T-cell (primary cell): ENCODE data around the gene HAPLN2. TPM values are rescaled to one million over a fixed set of nuclear protein-coding genes. Genes with fewer than 3 reads are reported as not detected.
"Not testable (repeated sequence)": the region's sequence is repeated elsewhere in the genome, so short reads cannot be mapped to it uniquely, and the experiment has no call there.

Experiments used
- ATAC-seq, 4 experiments: fragments of 200-7000 bp in 3 of 4; fragments of 150-1000 bp in 1 of 4; cut with Tn5 transposase; replicated peaks in 1 of 4; 1 replicate in 3 of 4; 2 replicates in 1 of 4; pipeline ENCODE4 v1.10.0; 2021; ENCODE audit warnings: moderate library complexity in 3 of 4, mild to moderate bottlenecking in 2 of 4, moderate number of reproducible peaks in 1 of 4
- CTCF ChIA-PET, 2 donors: fragments of 300-600 bp; sonication (Branson Sonifier 250); formaldehyde crosslinking; loops; one replicate each; lab custom pipeline; 2022; ENCODE audit warnings: antibody characterized with exemption in 2 of 2; lab: Charles Lee
- POLR2A ChIA-PET, 2 donors: fragments of 300-600 bp; sonication (Branson Sonifier 250); formaldehyde crosslinking; loops; one replicate each; lab custom pipeline; 2022; ENCODE audit warnings: antibody characterized with exemption in 2 of 2; lab: Charles Lee
- DNase-seq, 35 experiments: peaks; one replicate each; pipeline versions ENCODE4 v3.0.0 to v3.0.0-alpha.2; 2013 to 2023
- H3K27ac ChIP-seq: one replicate; pipeline ENCODE4 v1.5.1; 2013; ENCODE audit warnings: low read length
- H3K27me3 ChIP-seq, 2 experiments: replicated peaks in 1 of 2; 1 replicate in 1 of 2; 2 replicates in 1 of 2; pipeline versions ENCODE4 v1.6.1 to v1.7.0; 2013; ENCODE audit warnings: low read length in 1 of 2, mixed read lengths in 1 of 2; ENCODE audit not compliant: control insufficient read depth in 2 of 2, insufficient read depth in 2 of 2; ENCODE audit errors: extremely low read depth in 1 of 2
- H3K36me3 ChIP-seq, 2 donors: 1 replicate in 1 of 2; 2 replicates in 1 of 2; pipeline versions ENCODE4 v1.6.1 to v1.7.0; 2013; ENCODE audit warnings: low read length in 1 of 2; ENCODE audit not compliant: control insufficient read depth in 2 of 2, insufficient read depth in 1 of 2; ENCODE audit errors: extremely low read depth in 1 of 2
- H3K4me1 ChIP-seq, 2 experiments: 1 replicate in 1 of 2; 2 replicates in 1 of 2; pipeline versions ENCODE4 v1.6.1 to v1.7.0; 2013; ENCODE audit warnings: low read length in 2 of 2, mixed read lengths in 1 of 2; ENCODE audit not compliant: insufficient read depth in 2 of 2, control insufficient read depth in 1 of 2; ENCODE audit errors: extremely low read depth in 1 of 2
- H3K4me3 ChIP-seq, 2 donors: 1 replicate in 1 of 2; 2 replicates in 1 of 2; pipeline versions ENCODE4 v1.5.1 to v1.7.0; 2013; ENCODE audit warnings: mild to moderate bottlenecking in 2 of 2, low read length in 1 of 2, moderate library complexity in 1 of 2; ENCODE audit not compliant: control insufficient read depth in 1 of 2; ENCODE audit errors: extremely low read depth in 1 of 2
- H3K9me3 ChIP-seq: 2 replicates; pipeline ENCODE4 v1.7.0; 2013
- H3K27ac Mint-ChIP-seq, 2 donors: one replicate each; pipeline ENCODE4 v1.8.0; 2020 to 2021; ENCODE audit warnings: mild to moderate bottlenecking in 2 of 2, mixed read lengths in 2 of 2
- H3K27me3 Mint-ChIP-seq, 2 donors: one replicate each; pipeline ENCODE4 v1.8.0; 2021 to 2022; ENCODE audit warnings: mixed read lengths in 2 of 2
- H3K36me3 Mint-ChIP-seq: one replicate; pipeline ENCODE4 v1.8.0; 2021; ENCODE audit warnings: mixed read lengths
- H3K4me1 Mint-ChIP-seq, 3 donors: one replicate each; pipeline ENCODE4 v1.8.0; 2020 to 2022; ENCODE audit warnings: mixed read lengths in 3 of 3, mild to moderate bottlenecking in 1 of 3
- H3K4me3 Mint-ChIP-seq, 3 donors: one replicate each; pipeline ENCODE4 v1.8.0; 2020 to 2022; ENCODE audit warnings: mild to moderate bottlenecking in 3 of 3, mixed read lengths in 3 of 3, moderate library complexity in 3 of 3
- H3K9me3 Mint-ChIP-seq, 3 donors: one replicate each; pipeline ENCODE4 v1.8.0; 2020 to 2022; ENCODE audit warnings: mixed read lengths in 3 of 3
- WGBS: methylation state at CpG from one replicate; pipeline ENCODE4 v1.1.5; 2013; ENCODE audit warnings: missing lambda C conversion rate; ENCODE audit not compliant: insufficient coverage; 5-methylcytosine and 5-hydroxymethylcytosine counted together
- total RNA-seq, 35 experiments: library from RNA in 6 of 35; stranded (reverse) in 6 of 35; fragments of 120-200 nt in 1 of 35; gene quantifications; one replicate each; pipeline versions ENCODE4 v1.2.1 to v1.2.4 and lab custom pipeline; 2013 to 2026

HAPLN2 gene
- total RNA-seq, 5 donors from 2014 or later (not counting 1 experiment from before 2014, with no cell fraction given): 0.33 TPM; not detected in 4

- CTCF ChIA-PET: interaction anchor here (0.5 to 1.4 kb wide), 9 partner anchors 9 to 483 kb away, joined by 3 to 5 read pairs (median 4); partner anchors contain the start of gene NES (in 1 of the 2)
- peaks cover 14 to 61% of the 10 kb centered on the region in 2 experiments for H3K27me3 ChIP-seq
Measured at GRCh38 chr1:156626079-156626438, 6.8 kb downstream of the HAPLN2 start.

GRCh38 chr1:156627313-156627880 is 8.2 kb downstream of the HAPLN2 start:
- ChIA-PET POLR2A (no interaction called here), CTCF (interaction anchor here (0.6 to 1.5 kb wide), 19 partner anchors 14 to 683 kb away, joined by 3 to 10 read pairs (median 4); partner anchors contain the start of genes BCAN (in 1 of the 2) and NES (in 1 of the 2))
- peak in 1 of 4 experiments; percentile 40 for ATAC-seq
- Histone ChIP-seq H3K4me3 (no peak overlapping the region), H3K9me3 (no peaks in the 10 kb centered on the region), H3K27ac (no peak overlapping the region), H3K27me3 (peaks cover 13 to 63% of the 10 kb centered on the region in 2 experiments), H3K36me3 (no peaks in the 10 kb centered on the region), H3K4me1 (peaks cover 0 to 24% of the 10 kb centered on the region in 2 experiments)
- Mint-ChIP-seq H3K4me1 (peaks cover 13 to 17% (median 14%) of the 10 kb centered on the region in 3 donors), H3K9me3 (no peaks in the 10 kb centered on the region), H3K36me3 (no peaks in the 10 kb centered on the region), H3K27ac (no peak overlapping the region), H3K4me3 (no peak overlapping the region), H3K27me3 (peaks cover 44 to 60% of the 10 kb centered on the region in 2 donors)
- no CpG with 5 or more reads among the region's 2 CpGs for WGBS
- DNase-seq: peak in 6 of 35 experiments; percentile 14 to 64 (median 27)

More at GRCh38 chr1:156626079-156626438, 6.8 kb downstream of the HAPLN2 start:
- Mint-ChIP-seq H3K9me3 (no peaks in the 10 kb centered on the region), H3K36me3 (no peaks in the 10 kb centered on the region), H3K27ac (peak overlapping the region in 1 of 2 donors; percentile 15), H3K27me3 (peaks cover 47 to 60% of the 10 kb centered on the region in 2 donors), H3K4me3 (peak overlapping the region in 2 of 3 donors; percentile 67 to 69), H3K4me1 (peaks cover 13 to 17% (median 14%) of the 10 kb centered on the region in 3 donors)
- no peak for ATAC-seq
- WGBS: no CpG with 5 or more reads among the region's 4 CpGs
- H3K4me1 ChIP-seq: peaks cover 0 to 24% of the 10 kb centered on the region in 2 experiments
- no peaks in the 10 kb centered on the region for H3K36me3 ChIP-seq
- DNase-seq: no peak
- peak overlapping the region in 1 of 2 donors; percentile 60 for H3K4me3 ChIP-seq
- POLR2A ChIA-PET: no interaction called here
- no peaks in the 10 kb centered on the region for H3K9me3 ChIP-seq
- H3K27ac ChIP-seq: no peak overlapping the region

GRCh38 chr1:156629823-156630449 is 10.7 kb downstream of the HAPLN2 start:
- Mint-ChIP-seq H3K9me3 (no peaks in the 10 kb centered on the region), H3K36me3 (no peaks in the 10 kb centered on the region), H3K4me3 (no peak overlapping the region), H3K27ac (no peak overlapping the region), H3K4me1 (peaks cover 8 to 10% (median 9%) of the 10 kb centered on the region in 3 donors), H3K27me3 (peaks cover 49 to 63% of the 10 kb centered on the region in 2 donors)
- no CpG with 5 or more reads among the region's 8 CpGs for WGBS
- H3K4me1 ChIP-seq: peaks cover 0 to 11% of the 10 kb centered on the region in 2 experiments
- no peak overlapping the region for H3K27ac ChIP-seq
- peaks cover 3 to 53% of the 10 kb centered on the region in 2 experiments for H3K27me3 ChIP-seq
- H3K4me3 ChIP-seq: no peak overlapping the region
- DNase-seq: no peak
- CTCF ChIA-PET: no interaction called here
- H3K36me3 ChIP-seq: no peaks in the 10 kb centered on the region
- H3K9me3 ChIP-seq: no peaks in the 10 kb centered on the region
- POLR2A ChIA-PET: no interaction called here
- ATAC-seq: no peak

- H3K9me3 ChIP-seq, DNase-seq, H3K27ac ChIP-seq, H3K27ac Mint-ChIP-seq, H3K4me3 Mint-ChIP-seq, H3K4me1 Mint-ChIP-seq, H3K36me3 Mint-ChIP-seq, H3K4me1 ChIP-seq, H3K9me3 Mint-ChIP-seq, H3K36me3 ChIP-seq, POLR2A ChIA-PET, H3K4me3 ChIP-seq, ATAC-seq: not testable (repeated sequence)
- WGBS: 87% methylated on average over 3 of the region's 9 CpGs
- H3K27me3 Mint-ChIP-seq: peaks cover 48 to 58% of the 10 kb centered on the region in 2 donors
- CTCF ChIA-PET: interaction anchor here (0.6 to 0.7 kb wide), 3 partner anchors 9 to 245 kb away, joined by 3 to 10 read pairs (median 3); no protein-coding TSS in a partner anchor
- peaks cover 3 to 50% of the 10 kb centered on the region in 2 experiments for H3K27me3 ChIP-seq
Measured at GRCh38 chr1:156631152-156631551, 11.9 kb downstream of the HAPLN2 start.

- no peak overlapping the region for H3K4me3 ChIP-seq
- H3K27me3 ChIP-seq: peaks cover 3 to 54% of the 10 kb centered on the region in 2 experiments
- Mint-ChIP-seq H3K27me3 (peaks cover 50 to 62% of the 10 kb centered on the region in 2 donors), H3K9me3 (no peaks in the 10 kb centered on the region), H3K4me1 (no peaks in the 10 kb centered on the region), H3K4me3 (no peak overlapping the region), H3K27ac (no peak overlapping the region), H3K36me3 (no peaks in the 10 kb centered on the region)
- no peaks in the 10 kb centered on the region for H3K9me3 ChIP-seq
- H3K4me1 ChIP-seq: no peaks in the 10 kb centered on the region
- ATAC-seq: no peak
- CTCF ChIA-PET: no interaction called here
- no peaks in the 10 kb centered on the region for H3K36me3 ChIP-seq
- POLR2A ChIA-PET: no interaction called here
- WGBS: no CpG with 5 or more reads among the region's 3 CpGs
- no peak overlapping the region for H3K27ac ChIP-seq
- DNase-seq: no peak
Measured at GRCh38 chr1:156632355-156632754, 13.1 kb downstream of the HAPLN2 start.

GRCh38 chr1:156638189-156638985 is 19.2 kb downstream of the HAPLN2 start:
- H3K27me3 Mint-ChIP-seq: peaks cover 66 to 76% of the 10 kb centered on the region in 2 donors
- peaks cover 9 to 26% of the 10 kb centered on the region in 2 experiments for H3K4me1 ChIP-seq
- ATAC-seq: no peak
- peaks cover 15 to 23% (median 22%) of the 10 kb centered on the region in 3 donors for H3K4me1 Mint-ChIP-seq
- H3K9me3 ChIP-seq: no peaks in the 10 kb centered on the region
- no peak overlapping the region for H3K4me3 Mint-ChIP-seq
- H3K4me3 ChIP-seq: no peak overlapping the region
- POLR2A ChIA-PET: interaction anchor here in 1 of 2 donors (0.5 to 0.6 kb wide), 2 partner anchors 77 to 343 kb away, joined by 3 to 4 read pairs; no protein-coding TSS in a partner anchor
- peaks cover 12 to 89% of the 10 kb centered on the region in 2 experiments for H3K27me3 ChIP-seq
- no peaks in the 10 kb centered on the region for H3K36me3 Mint-ChIP-seq
- no peaks in the 10 kb centered on the region for H3K9me3 Mint-ChIP-seq
- no peak overlapping the region for H3K27ac ChIP-seq
- CTCF ChIA-PET: interaction anchor here in 1 of 2 donors (0.7 kb wide), 1 partner anchor 123 kb away, joined by 3 read pairs; no protein-coding TSS in a partner anchor
- no peak overlapping the region for H3K27ac Mint-ChIP-seq
- no peak for DNase-seq
- no peaks in the 10 kb centered on the region for H3K36me3 ChIP-seq
- WGBS: 60% methylated on average over 2 of the region's 8 CpGs
